GM06990 (cell line): Measurements from ENCODE around the gene CFAP57.

Source experiments
- DNase-seq: peaks from one replicate; pipeline ENCODE4 v3.0.0-alpha.2; 2011; ENCODE audit not compliant: insufficient read length; ENCODE audit errors: extremely low read depth
- H3K27me3 ChIP-seq: replicated peaks from 2 replicates; pipeline ENCODE4 v1.6.0; 2011; ENCODE audit warnings: low read length; ENCODE audit not compliant: control insufficient read depth, insufficient read depth
- H3K36me3 ChIP-seq: 2 replicates; pipeline ENCODE4 v1.5.1; 2011; ENCODE audit warnings: low read length; ENCODE audit not compliant: control insufficient read depth, insufficient read depth
- H3K4me3 ChIP-seq: replicated peaks from 2 replicates; pipeline ENCODE4 v1.5.1; 2011; ENCODE audit warnings: low read depth, mild to moderate bottlenecking, control low read depth, low read length
- TF ChIP-seq, protein P1 (sequence below): IDR thresholded peaks from 2 replicates; pipeline ENCODE4 v1.5.1; 2011; ENCODE audit warnings: low read length, control low read depth, mild to moderate bottlenecking, inconsistent platforms; ENCODE audit not compliant: insufficient read depth, poor library complexity, severe bottlenecking

Gene CFAP57

GRCh38 chr1:43267818-43268425 lies 95.8 kb downstream of the CFAP57 start:
- Histone ChIP-seq H3K27me3 (no peaks in the 10 kb centered on the region; the same call in 1 of the 2 replicates), H3K36me3 (no peaks in the 10 kb centered on the region), H3K4me3 (no peak overlapping the region)
- DNase-seq, result no peak
- TF ChIP-seq, protein P1, sequence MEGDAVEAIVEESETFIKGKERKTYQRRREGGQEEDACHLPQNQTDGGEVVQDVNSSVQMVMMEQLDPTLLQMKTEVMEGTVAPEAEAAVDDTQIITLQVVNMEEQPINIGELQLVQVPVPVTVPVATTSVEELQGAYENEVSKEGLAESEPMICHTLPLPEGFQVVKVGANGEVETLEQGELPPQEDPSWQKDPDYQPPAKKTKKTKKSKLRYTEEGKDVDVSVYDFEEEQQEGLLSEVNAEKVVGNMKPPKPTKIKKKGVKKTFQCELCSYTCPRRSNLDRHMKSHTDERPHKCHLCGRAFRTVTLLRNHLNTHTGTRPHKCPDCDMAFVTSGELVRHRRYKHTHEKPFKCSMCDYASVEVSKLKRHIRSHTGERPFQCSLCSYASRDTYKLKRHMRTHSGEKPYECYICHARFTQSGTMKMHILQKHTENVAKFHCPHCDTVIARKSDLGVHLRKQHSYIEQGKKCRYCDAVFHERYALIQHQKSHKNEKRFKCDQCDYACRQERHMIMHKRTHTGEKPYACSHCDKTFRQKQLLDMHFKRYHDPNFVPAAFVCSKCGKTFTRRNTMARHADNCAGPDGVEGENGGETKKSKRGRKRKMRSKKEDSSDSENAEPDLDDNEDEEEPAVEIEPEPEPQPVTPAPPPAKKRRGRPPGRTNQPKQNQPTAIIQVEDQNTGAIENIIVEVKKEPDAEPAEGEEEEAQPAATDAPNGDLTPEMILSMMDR, result no peak

- TF ChIP-seq, protein P1, result no peak
- H3K36me3 ChIP-seq, result no peaks in the 10 kb centered on the region
- H3K27me3 ChIP-seq, result no peaks in the 10 kb centered on the region; the same call in 1 of the 2 replicates
- H3K4me3 ChIP-seq, result peak within 1 kb of the TSS; percentile 3; the same call in 1 of the 2 replicates
- DNase-seq, result no peak
Measured at GRCh38 chr1:43269627-43270375, 97.7 kb downstream of the CFAP57 start, which contains the start of gene TMEM125. TSS of gene TMEM125 (plus strand) at chr1:43269983. CDS start at chr1:43272723, 2,740 bp downstream.

- Histone ChIP-seq H3K27me3 (no peaks in the 10 kb centered on the region; the same call in 1 of the 2 replicates), H3K4me3 (peak overlapping the region; percentile 3; the same call in 1 of the 2 replicates), H3K36me3 (no peaks in the 10 kb centered on the region)
- TF ChIP-seq, protein P1, result no peak
- no peak for DNase-seq
Measured at GRCh38 chr1:43270421-43271095, 98.4 kb downstream of the CFAP57 start.

- Histone ChIP-seq H3K4me3 (no peak overlapping the region), H3K36me3 (no peaks in the 10 kb centered on the region), H3K27me3 (no peaks in the 10 kb centered on the region; the same call in 1 of the 2 replicates)
- no peak for DNase-seq
- TF ChIP-seq, protein P1, result no peak
Measured at GRCh38 chr1:43271186-43272118, 99.3 kb downstream of the CFAP57 start.

DNA sequence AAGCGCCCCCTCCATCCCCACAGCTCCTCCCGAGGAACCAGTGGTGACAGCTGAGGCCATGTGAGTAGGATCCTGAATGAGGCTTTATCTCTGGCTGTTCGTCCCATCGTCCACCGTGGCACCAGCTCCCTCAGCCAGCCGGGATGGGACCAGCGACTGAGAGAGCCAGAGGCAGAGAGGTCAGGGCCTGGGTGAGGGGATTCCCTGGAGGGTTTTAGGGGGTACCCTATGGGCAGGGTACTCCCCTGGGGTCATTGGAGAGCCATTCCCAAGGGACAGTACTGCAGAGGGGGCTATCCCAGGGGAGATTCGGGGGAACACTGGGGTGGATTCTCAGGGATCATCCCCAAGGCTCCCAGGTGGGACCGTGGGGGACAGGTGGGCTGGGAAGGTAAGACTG lies 100.0 kb downstream of the CFAP57 start:
- no peaks in the 10 kb centered on the region; the same call in 1 of the 2 replicates for H3K27me3 ChIP-seq
- no peaks in the 10 kb centered on the region for H3K36me3 ChIP-seq
- TF ChIP-seq, protein P1, result no peak
- no peak for DNase-seq
- no peak overlapping the region for H3K4me3 ChIP-seq
